ENCODE data around the gene NAALADL1.

NAALADL1 gene

GRCh38 chr11:65069217-65069616, 10.9 kb upstream of the NAALADL1 start:
- no peak for DNase-seq (ENCODE audit: low spot score)
- no peak for TF ChIP-seq CTCF (IDR thresholded peaks at IDR 0.05; ENCODE audit: extremely low read depth, insufficient read depth, missing control alignments)
- in situ Hi-C loops (cut with MboI; ENCODE audit: low pct_unique_long_range_greater_than_20kb, low sequenced_read_pairs, unreplicated experiment): no loop called here

- in situ Hi-C loops (cut with MboI; ENCODE audit: low pct_unique_long_range_greater_than_20kb, low sequenced_read_pairs, unreplicated experiment): no loop called here
- TF ChIP-seq CTCF (IDR thresholded peaks at IDR 0.05; ENCODE audit: extremely low read depth, insufficient read depth, missing control alignments): no peak
- no peak for DNase-seq (ENCODE audit: low spot score)
These were observed 9.1 kb upstream of the NAALADL1 start for GRCh38 chr11:65067446-65067845.

DNA sequence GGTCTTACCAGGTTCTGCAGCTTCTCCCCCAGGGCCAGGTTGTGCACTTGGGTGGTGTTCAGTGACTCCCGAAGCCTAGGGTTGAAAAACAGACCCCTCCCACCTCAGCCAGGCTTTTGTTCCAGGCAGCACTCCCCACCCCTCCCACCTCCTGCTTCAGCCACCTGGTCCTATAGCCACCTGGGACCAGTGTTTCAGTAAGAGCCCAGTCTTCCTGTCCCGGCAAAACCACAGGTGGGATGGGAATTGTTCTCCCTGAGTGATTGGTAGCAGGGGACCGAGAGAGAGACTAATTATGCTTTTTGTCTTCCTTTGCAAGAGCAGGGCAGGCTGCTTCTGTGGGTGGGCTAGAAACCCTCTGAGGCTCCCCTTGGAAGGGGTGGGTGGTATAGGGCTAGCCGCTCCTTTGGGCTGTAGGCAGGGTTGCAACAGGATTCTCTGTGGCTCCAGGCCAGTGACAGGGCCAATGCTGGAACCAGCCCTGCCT, 8.5 kb upstream of the NAALADL1 start:
- in situ Hi-C loops (cut with MboI; ENCODE audit: low pct_unique_long_range_greater_than_20kb, low sequenced_read_pairs, unreplicated experiment): no loop called here
- no peak for TF ChIP-seq CTCF (IDR thresholded peaks at IDR 0.05; ENCODE audit: extremely low read depth, insufficient read depth, missing control alignments)
- DNase-seq (ENCODE audit: low spot score): no peak

DNA sequence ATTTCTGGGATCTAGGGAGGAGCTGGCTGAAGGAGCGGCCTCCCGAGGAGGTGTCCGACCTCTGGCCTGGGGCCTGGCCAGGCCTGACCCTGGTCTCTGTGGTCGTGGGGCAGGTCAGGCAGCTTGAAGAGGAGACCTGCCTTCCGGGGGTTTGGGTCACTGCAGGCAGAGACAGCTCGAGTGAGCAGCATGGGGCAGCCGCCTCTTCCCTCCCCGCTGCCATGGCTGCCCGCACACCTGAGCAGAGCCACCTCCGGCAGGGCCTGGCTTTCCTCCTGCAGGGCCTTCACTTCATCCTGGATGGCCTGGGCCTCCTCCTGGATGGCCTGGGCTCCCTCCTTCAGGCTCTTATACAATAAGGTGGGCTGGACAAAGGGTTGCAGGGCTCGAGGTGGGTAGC, 8.0 kb upstream of the NAALADL1 start:
- DNase-seq (ENCODE audit: low spot score): no peak
- no peak for TF ChIP-seq CTCF (IDR thresholded peaks at IDR 0.05; ENCODE audit: extremely low read depth, insufficient read depth, missing control alignments)
- in situ Hi-C loops (cut with MboI; ENCODE audit: low pct_unique_long_range_greater_than_20kb, low sequenced_read_pairs, unreplicated experiment): no loop called here

- in situ Hi-C loops (cut with MboI; ENCODE audit: low pct_unique_long_range_greater_than_20kb, low sequenced_read_pairs, unreplicated experiment): no loop called here
- no peak for DNase-seq (ENCODE audit: low spot score)
- TF ChIP-seq CTCF (IDR thresholded peaks at IDR 0.05; ENCODE audit: extremely low read depth, insufficient read depth, missing control alignments): no peak
These were observed 7.5 kb upstream of the NAALADL1 start for GRCh38 chr11:65065851-65066250.

DNA sequence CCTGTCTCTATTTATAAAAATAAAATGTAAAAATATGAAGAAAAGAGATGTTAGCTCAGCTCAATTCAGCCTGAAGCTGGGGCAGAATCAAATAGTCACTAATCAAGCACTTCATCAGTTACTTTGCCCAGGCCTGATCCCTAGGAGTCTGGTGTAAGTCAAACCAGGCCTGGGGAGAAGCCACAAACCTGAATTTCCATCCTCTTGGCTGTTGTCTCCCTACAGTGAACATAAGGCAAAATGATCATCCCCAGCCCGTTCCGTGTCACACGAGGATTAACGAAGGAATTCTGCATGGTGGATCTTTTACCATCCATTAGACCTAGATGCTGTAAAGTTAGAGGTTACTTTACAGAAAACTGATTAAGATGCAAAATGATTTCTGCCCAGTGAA, 6.5 kb upstream of the NAALADL1 start:
- in situ Hi-C loops (cut with MboI; ENCODE audit: low pct_unique_long_range_greater_than_20kb, low sequenced_read_pairs, unreplicated experiment): no loop called here
- no peak for TF ChIP-seq CTCF (IDR thresholded peaks at IDR 0.05; ENCODE audit: extremely low read depth, insufficient read depth, missing control alignments)
- no peak for DNase-seq (ENCODE audit: low spot score)

- in situ Hi-C loops (cut with MboI; ENCODE audit: low pct_unique_long_range_greater_than_20kb, low sequenced_read_pairs, unreplicated experiment): no loop called here
- TF ChIP-seq CTCF (IDR thresholded peaks at IDR 0.05; ENCODE audit: extremely low read depth, insufficient read depth, missing control alignments): no peak
- no peak for DNase-seq (ENCODE audit: low spot score)
These were observed 5.2 kb upstream of the NAALADL1 start for GRCh38 chr11:65063532-65063931.
